Activated CD8-positive, alpha-beta T cell treated with anti-CD3 and anti-CD28 coated beads, Interleukin-2, amount 10 ng/mL, durations not matched to agents 7 days and 5 days (primary cell): ENCODE measurements around the gene PNRC2. TPM values are rescaled to one million over a fixed set of nuclear protein-coding genes. Genes with fewer than 3 reads are reported as not detected.
"Not testable (repeated sequence)": the region's sequence is repeated elsewhere in the genome, so short reads cannot be mapped to it uniquely, and the experiment has no call there.

Experiments
- ATAC-seq: fragments of 150-1000 bp; cut with Tn5 transposase; one replicate; pipeline ENCODE4 v1.10.0; 2021; ENCODE audit warnings: moderate library complexity
- CTCF ChIA-PET: fragments of 350-600 bp; sonication (Branson Sonifier 250); formaldehyde crosslinking; loops from one replicate; lab custom pipeline; 2021; ENCODE audit warnings: antibody characterized with exemption; lab: Charles Lee
- POLR2A ChIA-PET: fragments of 350-600 bp; sonication (Branson Sonifier 250); formaldehyde crosslinking; loops from one replicate; lab custom pipeline; 2021; ENCODE audit warnings: antibody characterized with exemption; lab: Charles Lee
- DNase-seq: peaks from one replicate; pipeline ENCODE4 v3.0.0-alpha.2; 2020
- H3K27ac Mint-ChIP-seq: one replicate; pipeline ENCODE4 v1.8.0; 2021; ENCODE audit warnings: mild to moderate bottlenecking, mixed read lengths
- H3K27me3 Mint-ChIP-seq: one replicate; pipeline ENCODE4 v1.8.0; 2021; ENCODE audit warnings: low read depth, mixed read lengths
- H3K36me3 Mint-ChIP-seq: one replicate; pipeline ENCODE4 v1.8.0; 2021; ENCODE audit warnings: low read depth, mixed read lengths
- H3K4me1 Mint-ChIP-seq: one replicate; pipeline ENCODE4 v1.8.0; 2021; ENCODE audit warnings: low read depth, mixed read lengths
- H3K4me3 Mint-ChIP-seq: one replicate; pipeline ENCODE4 v1.8.0; 2021; ENCODE audit warnings: mild to moderate bottlenecking, mixed read lengths
- H3K9me3 Mint-ChIP-seq: one replicate; pipeline ENCODE4 v1.8.0; 2022; ENCODE audit warnings: mixed read lengths; ENCODE audit not compliant: insufficient read depth
- total RNA-seq, 2 experiments: library from RNA; stranded (reverse); gene quantifications; one replicate each; pipeline ENCODE4 v1.2.3, GENCODE V29; 2021

The PNRC2 gene
- total RNA-seq, 2 experiments from 2014 or later = 129 to 134 TPM

GRCh38 chr1:23977187-23977853, 17.7 kb downstream of the PNRC2 start:
- DNase-seq = no peak
- Mint-ChIP-seq H3K9me3 (no peaks in the 10 kb centered on the region), H3K4me1 (peaks cover 59% of the 10 kb centered on the region), H3K4me3 (peak overlapping the region; percentile 92), H3K27ac (peak overlapping the region; percentile 85), H3K27me3 (no peaks in the 10 kb centered on the region), H3K36me3 (peaks cover 71% of the 10 kb centered on the region)
- ATAC-seq = no peak
- ChIA-PET CTCF (interaction anchor here (2.0 kb wide), 1 partner anchor 9 kb away, joined by 6 read pairs; no protein-coding TSS in a partner anchor), POLR2A (interaction anchor here (1.0 to 7.9 kb wide), 5 partner anchors 10 to 51 kb away, joined by 3 to 151 read pairs (median 4); partner anchors contain the start of gene PNRC2)

DNA sequence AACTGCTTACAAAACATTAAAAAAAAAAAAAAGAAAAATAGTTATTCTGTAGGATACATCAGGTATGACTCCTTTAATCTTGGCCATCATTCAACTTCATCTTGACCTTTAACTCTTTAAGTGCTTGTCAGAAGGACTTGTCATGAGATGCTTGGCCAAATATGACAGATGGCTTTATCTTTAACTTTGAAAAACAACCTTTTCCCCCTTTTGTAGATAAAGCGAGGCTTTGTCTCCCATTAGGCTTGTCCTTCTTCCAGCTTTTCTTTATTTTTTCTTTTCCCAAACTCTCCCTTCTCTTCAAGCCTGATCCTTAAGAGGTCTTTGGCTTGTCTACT, 18.2 kb downstream of the PNRC2 start:
- POLR2A ChIA-PET = interaction anchor here (1.0 to 7.9 kb wide), 3 partner anchors 10 to 19 kb away, joined by 4 to 151 read pairs (median 12); partner anchors contain the start of gene PNRC2
- peak overlapping the region; percentile 98 for H3K27ac Mint-ChIP-seq
- H3K27me3 Mint-ChIP-seq = no peaks in the 10 kb centered on the region
- ATAC-seq (no peak), DNase-seq (no peak)
- peak overlapping the region; percentile 92 for H3K4me3 Mint-ChIP-seq
- H3K36me3 Mint-ChIP-seq = peaks cover 68% of the 10 kb centered on the region
- CTCF ChIA-PET = no interaction called here
- peaks cover 59% of the 10 kb centered on the region for H3K4me1 Mint-ChIP-seq
- no peaks in the 10 kb centered on the region for H3K9me3 Mint-ChIP-seq

GRCh38 chr1:23978805-23979204, 19.2 kb downstream of the PNRC2 start:
- DNase-seq (no peak), ATAC-seq (no peak)
- Mint-ChIP-seq H3K4me1 (peaks cover 51% of the 10 kb centered on the region), H3K36me3 (peaks cover 58% of the 10 kb centered on the region), H3K27ac (peak overlapping the region; percentile 98), H3K9me3 (no peaks in the 10 kb centered on the region), H3K4me3 (peak overlapping the region; percentile 92), H3K27me3 (no peaks in the 10 kb centered on the region)
- ChIA-PET CTCF (interaction anchor here (0.6 to 1.3 kb wide), 3 partner anchors 17 to 49 kb away, joined by 3 to 6 read pairs (median 4); no protein-coding TSS in a partner anchor), POLR2A (interaction anchor here (7.9 kb wide), 1 partner anchor 20 kb away, joined by 151 read pairs; the partner anchor contains the start of gene PNRC2)

GRCh38 chr1:23979387-23979880, 19.8 kb downstream of the PNRC2 start:
- peak overlapping the region; percentile 98 for H3K27ac Mint-ChIP-seq
- ChIA-PET POLR2A (interaction anchor here (0.7 to 7.9 kb wide), 7 partner anchors 10 to 186 kb away, joined by 3 to 151 read pairs (median 6); partner anchors contain the start of gene PNRC2), CTCF (interaction anchor here (0.6 to 3.0 kb wide), 5 partner anchors 18 to 171 kb away, joined by 3 to 9 read pairs (median 4); no protein-coding TSS in a partner anchor)
- peaks cover 46% of the 10 kb centered on the region for H3K4me1 Mint-ChIP-seq
- no peaks in the 10 kb centered on the region for H3K27me3 Mint-ChIP-seq
- H3K9me3 Mint-ChIP-seq = no peaks in the 10 kb centered on the region
- H3K36me3 Mint-ChIP-seq = peaks cover 52% of the 10 kb centered on the region
- peak overlapping the region; percentile 92 for H3K4me3 Mint-ChIP-seq
- ATAC-seq = no peak
- no peak for DNase-seq

- POLR2A ChIA-PET = interaction anchor here (0.6 to 7.9 kb wide), 13 partner anchors 9 to 1949 kb away, joined by 3 to 151 read pairs (median 4); partner anchors contain the start of gene PNRC2
- H3K27ac Mint-ChIP-seq = peak within 1 kb of the TSS; percentile 98
- peaks cover 41% of the 10 kb centered on the region for H3K4me1 Mint-ChIP-seq
- CTCF ChIA-PET = interaction anchor here (0.9 to 3.0 kb wide), 3 partner anchors 17 to 170 kb away, joined by 3 to 9 read pairs (median 4); no protein-coding TSS in a partner anchor
- peak; percentile 95 for ATAC-seq
- peak; percentile 99 for DNase-seq
- H3K9me3 Mint-ChIP-seq = no peaks in the 10 kb centered on the region
- no peaks in the 10 kb centered on the region for H3K27me3 Mint-ChIP-seq
- H3K36me3 Mint-ChIP-seq = peaks cover 45% of the 10 kb centered on the region
- H3K4me3 Mint-ChIP-seq = peak within 1 kb of the TSS; percentile 92
Measured at GRCh38 chr1:23979881-23980727, 20.5 kb downstream of the PNRC2 start, which contains the start of gene SRSF10. Gene SRSF10 (minus strand): TSS chr1:23980327. CDS start chr1:23980255, 72 bp downstream.

GRCh38 chr1:23980728-23981070, 21.1 kb downstream of the PNRC2 start:
- Mint-ChIP-seq H3K27ac (peak overlapping the region; percentile 98), H3K4me3 (peak overlapping the region; percentile 92), H3K36me3 (peaks cover 42% of the 10 kb centered on the region), H3K27me3 (no peaks in the 10 kb centered on the region), H3K9me3 (no peaks in the 10 kb centered on the region), H3K4me1 (peaks cover 38% of the 10 kb centered on the region)
- CTCF ChIA-PET = interaction anchor here (0.9 to 3.0 kb wide), 4 partner anchors 17 to 404 kb away, joined by 3 to 9 read pairs (median 4); no protein-coding TSS in a partner anchor
- DNase-seq (peak; percentile 72), ATAC-seq (peak; percentile 41)
- POLR2A ChIA-PET = interaction anchor here (0.6 to 7.9 kb wide), 13 partner anchors 8 to 1949 kb away, joined by 3 to 151 read pairs (median 4); partner anchors contain the start of gene PNRC2

GRCh38 chr1:23984417-23985186, 25.0 kb downstream of the PNRC2 start:
- ATAC-seq (no peak), DNase-seq (no peak)
- CTCF ChIA-PET = interaction anchor here (0.6 kb wide), 1 partner anchor 175 kb away, joined by 3 read pairs; no protein-coding TSS in a partner anchor
- H3K9me3 Mint-ChIP-seq = no peaks in the 10 kb centered on the region
- no peak overlapping the region for H3K27ac Mint-ChIP-seq
- H3K27me3 Mint-ChIP-seq = no peaks in the 10 kb centered on the region
- no peak overlapping the region for H3K4me3 Mint-ChIP-seq
- H3K36me3 Mint-ChIP-seq = peaks cover 6% of the 10 kb centered on the region
- POLR2A ChIA-PET = no interaction called here
- peaks cover 24% of the 10 kb centered on the region for H3K4me1 Mint-ChIP-seq

DNA sequence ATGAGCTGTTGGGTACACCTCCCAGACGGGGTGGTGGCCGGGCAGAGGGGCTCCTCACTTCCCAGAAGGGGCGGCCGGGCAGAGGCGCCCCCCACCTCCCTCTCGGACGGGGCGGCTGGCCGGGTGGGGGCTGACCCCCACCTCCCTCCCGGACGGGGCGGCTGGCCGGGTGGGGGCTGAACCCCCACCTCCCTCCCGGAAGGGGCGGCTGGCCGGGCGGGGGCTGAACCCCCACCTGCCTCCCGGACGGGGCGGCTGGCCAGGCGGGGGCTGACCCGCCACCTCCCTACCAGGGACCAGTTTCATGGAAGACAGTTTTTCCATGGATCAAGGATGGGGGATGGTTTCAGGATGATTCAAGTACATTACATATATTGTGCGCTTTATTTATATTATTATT, 27.4 kb downstream of the PNRC2 start:
- H3K27me3 Mint-ChIP-seq, DNase-seq, ATAC-seq, H3K27ac Mint-ChIP-seq, H3K36me3 Mint-ChIP-seq, CTCF ChIA-PET, H3K4me3 Mint-ChIP-seq, H3K9me3 Mint-ChIP-seq: not testable (repeated sequence)
- H3K4me1 Mint-ChIP-seq = peaks cover 13% of the 10 kb centered on the region
- POLR2A ChIA-PET = interaction anchor here (0.6 to 0.8 kb wide), 2 partner anchors 9 to 204 kb away, joined by 3 to 4 read pairs; no protein-coding TSS in a partner anchor

- no peaks in the 10 kb centered on the region for H3K27me3 Mint-ChIP-seq
- peaks cover 13% of the 10 kb centered on the region for H3K4me1 Mint-ChIP-seq
- H3K36me3 Mint-ChIP-seq = no peaks in the 10 kb centered on the region
- peak overlapping the region; percentile 77 for H3K27ac Mint-ChIP-seq
- no peak for ATAC-seq
- no peaks in the 10 kb centered on the region for H3K9me3 Mint-ChIP-seq
- no peak for DNase-seq
- ChIA-PET POLR2A (interaction anchor here (0.5 to 1.7 kb wide), 4 partner anchors 9 to 29 kb away, joined by 3 to 11 read pairs (median 4); partner anchors contain the start of genes PNRC2 and SRSF10), CTCF (no interaction called here)
- no peak overlapping the region for H3K4me3 Mint-ChIP-seq
Measured at GRCh38 chr1:23989263-23989662, 29.6 kb downstream of the PNRC2 start.

DNA sequence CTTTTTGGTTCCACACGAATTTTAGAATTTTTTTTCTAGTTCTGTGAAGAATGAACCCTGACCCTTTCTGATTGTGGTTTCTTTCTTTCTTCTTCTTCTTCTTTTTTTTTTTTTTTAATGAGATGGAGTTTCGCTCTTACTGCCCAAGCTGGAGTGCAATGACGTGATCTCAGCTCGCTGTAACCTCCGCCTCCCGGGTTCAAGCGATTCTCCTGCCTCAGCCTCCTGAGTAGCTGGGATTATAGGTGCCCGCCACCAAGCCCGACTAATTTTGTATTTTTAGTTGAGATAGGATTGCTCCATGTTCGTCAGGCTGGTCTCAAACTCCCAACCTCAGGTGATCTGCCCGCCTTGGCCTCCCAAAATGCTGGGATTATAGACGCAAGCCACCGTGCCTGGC, 32.4 kb downstream of the PNRC2 start:
- CTCF ChIA-PET = not testable (repeated sequence)

More for the DNA sequence above, 32.4 kb downstream of the PNRC2 start:
- POLR2A ChIA-PET, DNase-seq, ATAC-seq, H3K4me3 Mint-ChIP-seq, H3K27ac Mint-ChIP-seq, H3K36me3 Mint-ChIP-seq, H3K27me3 Mint-ChIP-seq, H3K9me3 Mint-ChIP-seq: not testable (repeated sequence)
- peaks cover 16% of the 10 kb centered on the region for H3K4me1 Mint-ChIP-seq
